HepG2 (cell line): ENCODE data around the gene KIAA0319L. TPM values are rescaled to one million over a fixed set of nuclear protein-coding genes. Genes with fewer than 3 reads are reported as not detected.

Source experiments
- ATAC-seq: fragments of 200-7000 bp; cut with Tn5 transposase; 3 replicates; pipeline ENCODE4 v1.9.1; 2020; ENCODE audit warnings: mild to moderate bottlenecking, moderate library complexity
- BruUV-seq: library from RNA; stranded (reverse); fragments of 400-500 nt; replicated peaks from 2 replicates; lab custom pipeline; 2021; lab: Mats Ljungman, UMichigan
- CTCF ChIA-PET: fragments of 300-600 bp; formaldehyde crosslinking; extraction: SDS; loops from one replicate; lab custom pipeline; 2021; ENCODE audit warnings: low total read pairs, inconsistent platforms, low intra/inter-chr PET ratio; lab: Yijun Ruan, JAX
- POLR2A ChIA-PET: fragments of 350-600 bp; sonication (Branson Sonifier 250); formaldehyde crosslinking; loops from one replicate; lab custom pipeline; 2020; ENCODE audit warnings: antibody characterized with exemption, inconsistent platforms; lab: Yijun Ruan, JAX
- DNase-seq: peaks from one replicate; pipeline ENCODE4 v3.0.0-alpha.2; 2015; ENCODE audit warnings: low spot score
- FAIRE-seq: peaks from 3 replicates; lab custom pipeline; 2011; peaks lifted over from hg19 to GRCh38; lab: Jason Lieb, UNC
- H2AFZ ChIP-seq: one replicate; pipeline ENCODE4 v1.6.1; 2011; ENCODE audit warnings: low read length, inconsistent platforms
- H3K27ac ChIP-seq: fragments of 300-600 bp; 3 replicates; pipeline ENCODE4 v1.8.0; 2011; ENCODE audit warnings: mixed run types, mild to moderate bottlenecking, mixed read lengths, low read length, inconsistent platforms; ENCODE audit not compliant: insufficient read depth; ENCODE audit errors: extremely low read length
- H3K27me3 ChIP-seq, 2 experiments: fragments of 200-600 bp in 1 of 2; 2 replicates in 1 of 2; 3 replicates in 1 of 2; pipeline versions ENCODE4 v1.6.0 to v1.8.0; 2011; ENCODE audit warnings: low read length in 2 of 2, mild to moderate bottlenecking in 2 of 2, moderate library complexity in 2 of 2, inconsistent platforms in 1 of 2; ENCODE audit not compliant: insufficient read depth in 2 of 2, control insufficient read depth in 1 of 2
- H3K36me3 ChIP-seq, 2 experiments: fragments of 200-600 bp in 1 of 2; replicated peaks in 1 of 2; 2 replicates in 1 of 2; 3 replicates in 1 of 2; pipeline versions ENCODE4 v1.5.1 to v1.8.0; 2011; ENCODE audit warnings: low read length in 2 of 2, inconsistent platforms in 1 of 2; ENCODE audit not compliant: insufficient read depth in 2 of 2, control insufficient read depth in 1 of 2
- H3K4me1 ChIP-seq: 2 replicates; pipeline ENCODE4 v1.5.1; 2012; ENCODE audit warnings: low read length, inconsistent platforms; ENCODE audit not compliant: insufficient read depth
- H3K4me2 ChIP-seq: 2 replicates; pipeline ENCODE4 v1.6.0; 2011; ENCODE audit warnings: low read depth, low read length, inconsistent platforms
- H3K4me3 ChIP-seq, 3 experiments: fragments of 200-600 bp in 1 of 3; sonication (generic), shearing (Covaris generic) in 1 of 3; replicated peaks in 1 of 3; 2 replicates each; pipeline ENCODE4 v1.5.1; 2011 to 2016; ENCODE audit warnings: low read length in 3 of 3, inconsistent platforms in 2 of 3, low read depth in 2 of 3, mild to moderate bottlenecking in 2 of 3, control low read depth in 1 of 3, mixed read lengths in 1 of 3; ENCODE audit not compliant: insufficient read depth in 1 of 3
- H3K79me2 ChIP-seq: one replicate; pipeline ENCODE4 v1.6.1; 2011; ENCODE audit warnings: low read length, inconsistent platforms; ENCODE audit not compliant: insufficient read depth
- H3K9ac ChIP-seq: 2 replicates; pipeline ENCODE4 v1.6.0; 2011; ENCODE audit warnings: mild to moderate bottlenecking, low read depth, low read length, inconsistent platforms; ENCODE audit not compliant: insufficient read depth
- H3K9me3 ChIP-seq: 2 replicates; pipeline ENCODE4 v1.5.1; 2012; ENCODE audit warnings: mild to moderate bottlenecking, low read length
- H4K20me1 ChIP-seq: 2 replicates; pipeline ENCODE4 v1.6.0; 2011; ENCODE audit warnings: inconsistent platforms, mild to moderate bottlenecking, low read length, moderate library complexity; ENCODE audit not compliant: insufficient read depth
- KLF6 ChIP-seq: IDR thresholded peaks from 2 replicates; pipeline ENCODE4 v1.8.0; 2016; ENCODE audit warnings: missing biosample characterization, missing genetic modification reagents
- MNT ChIP-seq: fragments of 450-650 bp; IDR thresholded peaks from 2 replicates; pipeline ENCODE4 v1.6.1; 2016
- MXD3 ChIP-seq: IDR thresholded peaks from 2 replicates; pipeline ENCODE4 v1.6.1; 2016; ENCODE audit warnings: mild to moderate bottlenecking, missing biosample characterization, missing genetic modification reagents
- SOX13 ChIP-seq, 3 experiments: fragments of 450-650 bp in 1 of 3; sonication (generic) in 1 of 3; formaldehyde crosslinking in 1 of 3; IDR thresholded peaks in 2 of 3; conservative IDR thresholded peaks in 1 of 3; 2 replicates each; pipeline versions ENCODE4 v1.5.0 to v1.6.1; 2016 to 2020; ENCODE audit warnings: antibody characterized with exemption in 1 of 3, mild to moderate bottlenecking in 1 of 3, missing compliant biosample characterization in 1 of 3, missing genetic modification reagents in 1 of 3, moderate library complexity in 1 of 3
- STAG1 ChIP-seq: sonication (generic); formaldehyde crosslinking; IDR thresholded peaks from 2 replicates; pipeline ENCODE4 v1.4.0; 2020; ENCODE audit warnings: missing genetic modification reagents
- STAT5B ChIP-seq: sonication (generic); formaldehyde crosslinking; IDR thresholded peaks from 2 replicates; pipeline ENCODE4 v1.4.0; 2020; ENCODE audit warnings: missing genetic modification reagents
- USF2 ChIP-seq, 2 experiments: sonication (generic) in 1 of 2; formaldehyde crosslinking in 1 of 2; IDR thresholded peaks; 2 replicates each; pipeline versions ENCODE4 v1.5.1 to v1.6.1; 2011 to 2020; ENCODE audit warnings: borderline replicate concordance in 1 of 2, low read depth in 1 of 2, low read length in 1 of 2, mild to moderate bottlenecking in 1 of 2, missing genetic modification reagents in 1 of 2, moderate library complexity in 1 of 2
- ZMAT5 ChIP-seq: sonication (generic); formaldehyde crosslinking; IDR thresholded peaks from 2 replicates; pipeline ENCODE4 v1.5.0; 2020; ENCODE audit warnings: mild to moderate bottlenecking, low read depth, missing genetic modification reagents, borderline replicate concordance
- ZNF138 ChIP-seq: sonication (generic); formaldehyde crosslinking; IDR thresholded peaks from 2 replicates; pipeline ENCODE4 v1.5.0; 2020; ENCODE audit warnings: mild to moderate bottlenecking, low read depth, missing genetic modification reagents
- ZNF543 ChIP-seq: sonication (generic); formaldehyde crosslinking; IDR thresholded peaks from 2 replicates; pipeline ENCODE4 v1.4.0; 2020; ENCODE audit warnings: mild to moderate bottlenecking, missing genetic modification reagents
- ZNF776 ChIP-seq: sonication (generic); formaldehyde crosslinking; IDR thresholded peaks from 2 replicates; pipeline ENCODE4 v1.4.0; 2020; ENCODE audit warnings: mild to moderate bottlenecking, missing genetic modification reagents
- WGBS: methylation state at CpG from one replicate; pipeline ENCODE4 v1.1.6; 2017; ENCODE audit warnings: low lambda C conversion rate; 5-methylcytosine and 5-hydroxymethylcytosine counted together
- in situ Hi-C: cut with HindIII; loops from 2 replicates; pipeline ENCODE4 v1.10.0; 2017; ENCODE audit warnings: low pct_unique_long_range_greater_than_20kb; ENCODE audit not compliant: extremely low pct_ligation_motif_present
- intact Hi-C: fragments of 100-400 bp; cut with micrococcal nuclease; formaldehyde crosslinking; loops from one replicate; pipeline ENCODE4 v1.10.0; 2022; ENCODE audit not compliant: unreplicated experiment
- polyA plus RNA-seq, 8 experiments: library from polyadenylated mRNA; depleted of rRNA in 3 of 8; stranded (reverse) in 7 of 8; unstranded in 1 of 8; fragments of >200 nt; fragmentation: Illumina TruSeq in 4 of 8; extraction: Trizol in 4 of 8; gene quantifications; 2 replicates each; pipeline versions ENCODE4 v1.2.1 to v1.2.3, GENCODE V29; 2011 to 2016; ENCODE audit warnings: low read depth in 4 of 8, missing spikeins in 1 of 8, mixed read lengths in 1 of 8; ENCODE audit not compliant: insufficient read depth in 1 of 8
- total RNA-seq, 5 experiments: library from RNA; depleted of rRNA; stranded (reverse); fragments of >200 nt; fragmentation: Illumina TruSeq; extraction: Trizol; gene quantifications; 2 replicates each; pipeline ENCODE4 v1.2.3, GENCODE V29; 2016; ENCODE audit warnings: low read depth in 1 of 5

KIAA0319L gene
- total and polyA plus RNA-seq, 2 of the 13 experiments (the other 11 are each of a cell fraction or from before 2014, with no cell fraction given): 33.4 to 82.6 TPM

- no peak overlapping the region for H3K27ac ChIP-seq
- CTCF ChIA-PET: no interaction called here
- POLR2A ChIA-PET: no interaction called here
- no TSS peak for BruUV-seq
- TF ChIP-seq ZNF543 (CRISPR knock-in tag): no peak
- no peak for TF ChIP-seq SOX13 (IDR thresholded peaks at IDR 0.05)
- TF ChIP-seq SOX13 (CRISPR knock-in tag; conservative IDR thresholded peaks at IDR 0.05 in 1 of 2, IDR thresholded peaks at IDR 0.05 in 1 of 2): no peak
- TF ChIP-seq MXD3 (CRISPR knock-in tag): no peak
- TF ChIP-seq STAT5B (CRISPR knock-in tag): no peak
- TF ChIP-seq ZNF776 (CRISPR knock-in tag): no peak
- no peak overlapping the region for H2AFZ ChIP-seq
- H3K4me3 ChIP-seq: no peak overlapping the region
- FAIRE-seq (no peak), DNase-seq (no peak), ATAC-seq (no peak)
- peaks cover 9% of the 10 kb centered on the region for H3K79me2 ChIP-seq
- 0 out of 2 replicates have a peak, but pooled peaks cover 2% of the 10 kb centered on the region for H4K20me1 ChIP-seq
- H3K4me2 ChIP-seq: no peak overlapping the region
- 94% methylated on average over 6 of the region's 6 CpGs for WGBS
- H3K27me3 ChIP-seq: no peaks in the 10 kb centered on the region
- no peak overlapping the region for H3K9ac ChIP-seq
- no peaks in the 10 kb centered on the region for H3K4me1 ChIP-seq
- H3K36me3 ChIP-seq: peaks cover 28 to 79% of the 10 kb centered on the region in 2 experiments
- in situ Hi-C loops (no loop called here), intact Hi-C loops (no loop called here)
- H3K9me3 ChIP-seq: no peaks in the 10 kb centered on the region
Observed at GRCh38 chr1:35605071-35605866, 48.1 kb upstream of the KIAA0319L start.

- in situ Hi-C loops: no loop called here
- Histone ChIP-seq H3K36me3 (peaks cover 22 to 77% of the 10 kb centered on the region in 2 experiments), H3K4me3 (no peak overlapping the region), H3K79me2 (peaks cover 9% of the 10 kb centered on the region), H4K20me1 (0 out of 2 replicates have a peak, but pooled peaks cover 2% of the 10 kb centered on the region), H3K27ac (no peak overlapping the region), H3K9ac (no peak overlapping the region), H2AFZ (no peak overlapping the region), H3K9me3 (no peaks in the 10 kb centered on the region), H3K27me3 (no peaks in the 10 kb centered on the region), H3K4me1 (no peaks in the 10 kb centered on the region), H3K4me2 (no peak overlapping the region)
- WGBS: 83% methylated on average over 4 of the region's 4 CpGs
- intact Hi-C loops: no loop called here
- no peak for ATAC-seq
- BruUV-seq: no TSS peak
- no peak for DNase-seq
- no peak for FAIRE-seq
- ChIA-PET CTCF (no interaction called here), POLR2A (no interaction called here)
- TF ChIP-seq ZNF138 (no peak), USF2 (IDR thresholded peaks at IDR 0.05; ENCODE audit: low read depth, low read length) (no peak), USF2 (CRISPR knock-in tag; IDR thresholded peaks at IDR 0.05; ENCODE audit: borderline replicate concordance) (no peak), MNT (no peak), STAG1 (CRISPR knock-in tag) (no peak), ZMAT5 (CRISPR knock-in tag) (no peak), KLF6 (CRISPR knock-in tag) (no peak)
Observed at GRCh38 chr1:35603941-35604340, 46.7 kb upstream of the KIAA0319L start.
